Progenitor cell of endocrine pancreas (in vitro differentiated cells): ENCODE results near the gene KRTAP2-1. TPM values are rescaled to one million over a fixed set of nuclear protein-coding genes. Genes with fewer than 3 reads are reported as not detected.
"Not testable (repeated sequence)": the region's sequence is repeated elsewhere in the genome, so short reads cannot be mapped to it uniquely, and the experiment has no call there.

Experiments
- DNase-seq: peaks from one replicate; pipeline ENCODE4 v3.0.0; 2021; ENCODE audit warnings: low spot score; ENCODE audit not compliant: unreplicated experiment
- H3K27ac Mint-ChIP-seq: 2 replicates; pipeline ENCODE4 v1.8.0; 2021; ENCODE audit warnings: mild to moderate bottlenecking, moderate library complexity, mixed read lengths
- H3K27me3 Mint-ChIP-seq: 2 replicates; pipeline ENCODE4 v1.8.0; 2021; ENCODE audit warnings: mixed read lengths
- H3K36me3 Mint-ChIP-seq: 2 replicates; pipeline ENCODE4 v1.8.0; 2022; ENCODE audit warnings: mixed read lengths; ENCODE audit not compliant: insufficient read depth
- H3K4me1 Mint-ChIP-seq: 2 replicates; pipeline ENCODE4 v1.8.0; 2021; ENCODE audit warnings: low read depth, mixed read lengths
- H3K4me3 Mint-ChIP-seq: 2 replicates; pipeline ENCODE4 v1.8.0; 2021; ENCODE audit warnings: low read depth, mild to moderate bottlenecking, moderate library complexity, mixed read lengths
- H3K9me3 Mint-ChIP-seq: 2 replicates; pipeline ENCODE4 v1.8.0; 2021; ENCODE audit warnings: low read depth, mixed read lengths
- total RNA-seq: library from RNA; stranded (reverse); gene quantifications from 2 replicates; pipeline ENCODE4 v1.2.1, GENCODE V29; 2021
- TF ChIP-seq, protein P1 (sequence below): fragments of 200-600 bp; sonication (generic); IDR thresholded peaks from one replicate; pipeline ENCODE4 v1.5.0; 2021; ENCODE audit warnings: antibody characterized with exemption, mild to moderate bottlenecking; ENCODE audit not compliant: unreplicated experiment

Gene KRTAP2-1
- total RNA-seq, 1 donor from 2014 or later: not detected

DNA sequence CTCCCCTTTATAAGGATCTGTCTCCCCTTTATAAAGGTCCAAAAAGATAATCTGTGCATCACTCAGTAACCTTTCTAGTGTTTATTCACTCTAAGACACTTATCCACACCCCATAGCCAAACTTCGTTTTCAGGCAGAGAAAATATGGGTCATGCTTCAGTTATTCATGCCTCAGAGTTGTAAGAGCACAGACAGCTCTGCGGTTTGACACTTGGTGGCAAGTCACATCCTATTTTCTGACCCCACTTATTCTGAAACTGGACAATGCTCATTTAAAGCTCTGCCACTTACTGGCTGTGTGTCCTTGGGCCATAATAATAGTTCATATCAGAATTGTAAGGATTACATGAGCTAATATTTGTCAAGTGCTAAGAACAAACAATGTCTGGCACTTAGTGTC is 2.0 kb upstream of the KRTAP2-1 start:
- Mint-ChIP-seq H3K27ac (no peak overlapping the region), H3K36me3 (peaks cover 2% of the 10 kb centered on the region), H3K4me3 (no peak overlapping the region), H3K4me1 (peaks cover 2% of the 10 kb centered on the region), H3K27me3 (no peaks in the 10 kb centered on the region), H3K9me3 (peaks cover 11% of the 10 kb centered on the region)
- no peak for DNase-seq
- TF ChIP-seq, protein P1, sequence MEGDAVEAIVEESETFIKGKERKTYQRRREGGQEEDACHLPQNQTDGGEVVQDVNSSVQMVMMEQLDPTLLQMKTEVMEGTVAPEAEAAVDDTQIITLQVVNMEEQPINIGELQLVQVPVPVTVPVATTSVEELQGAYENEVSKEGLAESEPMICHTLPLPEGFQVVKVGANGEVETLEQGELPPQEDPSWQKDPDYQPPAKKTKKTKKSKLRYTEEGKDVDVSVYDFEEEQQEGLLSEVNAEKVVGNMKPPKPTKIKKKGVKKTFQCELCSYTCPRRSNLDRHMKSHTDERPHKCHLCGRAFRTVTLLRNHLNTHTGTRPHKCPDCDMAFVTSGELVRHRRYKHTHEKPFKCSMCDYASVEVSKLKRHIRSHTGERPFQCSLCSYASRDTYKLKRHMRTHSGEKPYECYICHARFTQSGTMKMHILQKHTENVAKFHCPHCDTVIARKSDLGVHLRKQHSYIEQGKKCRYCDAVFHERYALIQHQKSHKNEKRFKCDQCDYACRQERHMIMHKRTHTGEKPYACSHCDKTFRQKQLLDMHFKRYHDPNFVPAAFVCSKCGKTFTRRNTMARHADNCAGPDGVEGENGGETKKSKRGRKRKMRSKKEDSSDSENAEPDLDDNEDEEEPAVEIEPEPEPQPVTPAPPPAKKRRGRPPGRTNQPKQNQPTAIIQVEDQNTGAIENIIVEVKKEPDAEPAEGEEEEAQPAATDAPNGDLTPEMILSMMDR: no peak

DNA sequence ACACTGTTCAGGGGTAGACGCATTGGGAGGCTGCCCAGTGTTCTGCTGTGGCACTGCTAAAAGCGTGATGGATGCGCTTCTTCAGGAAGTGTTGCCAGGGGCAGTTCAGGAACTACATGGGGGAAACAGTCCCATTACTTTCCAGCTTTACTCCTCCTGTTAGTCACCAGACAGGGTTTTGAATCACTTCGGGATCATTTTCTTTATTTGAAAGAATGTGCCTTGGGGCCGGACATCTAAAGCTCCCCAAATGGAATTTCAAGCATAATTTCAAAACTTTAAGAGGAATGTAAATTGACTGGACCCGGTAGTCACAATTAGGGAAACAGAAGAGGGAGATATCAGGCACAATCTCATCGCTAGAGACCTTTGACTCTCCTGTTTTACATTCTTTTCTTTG is 1.3 kb upstream of the KRTAP2-1 start:
- H3K36me3 Mint-ChIP-seq: peaks cover under 1% of the 10 kb centered on the region
- no peak overlapping the region for H3K27ac Mint-ChIP-seq
- no peaks in the 10 kb centered on the region for H3K27me3 Mint-ChIP-seq
- peaks cover 2% of the 10 kb centered on the region for H3K4me1 Mint-ChIP-seq
- no peak overlapping the region for H3K4me3 Mint-ChIP-seq
- TF ChIP-seq, protein P1: no peak
- no peak for DNase-seq
- peaks cover 12% of the 10 kb centered on the region for H3K9me3 Mint-ChIP-seq

DNA sequence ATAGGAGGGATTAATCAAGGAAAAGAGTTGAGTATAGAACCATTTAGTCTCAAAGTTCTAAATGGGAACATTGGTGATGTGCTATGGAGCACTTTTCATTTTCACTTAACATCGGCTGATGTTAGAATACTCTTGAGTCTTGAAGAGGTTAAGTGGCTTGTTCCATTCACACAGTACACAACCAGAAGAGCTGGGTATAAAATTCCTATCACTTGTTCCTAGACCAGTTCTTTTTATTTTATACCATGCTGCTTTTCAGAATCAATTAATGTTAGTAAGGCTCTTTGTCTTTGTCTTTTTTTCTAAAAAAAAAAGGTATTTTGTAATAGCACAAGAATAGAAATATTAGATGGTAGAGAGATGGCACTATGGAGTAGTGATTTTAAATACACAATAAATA is 4.2 kb downstream of the KRTAP2-1 start:
- DNase-seq: no peak
- Mint-ChIP-seq H3K4me3 (no peak overlapping the region), H3K4me1 (peaks cover 3% of the 10 kb centered on the region), H3K36me3 (no peaks in the 10 kb centered on the region), H3K27me3 (no peaks in the 10 kb centered on the region), H3K9me3 (peaks cover 13% of the 10 kb centered on the region), H3K27ac (no peak overlapping the region)
- TF ChIP-seq, protein P1: no peak

DNA sequence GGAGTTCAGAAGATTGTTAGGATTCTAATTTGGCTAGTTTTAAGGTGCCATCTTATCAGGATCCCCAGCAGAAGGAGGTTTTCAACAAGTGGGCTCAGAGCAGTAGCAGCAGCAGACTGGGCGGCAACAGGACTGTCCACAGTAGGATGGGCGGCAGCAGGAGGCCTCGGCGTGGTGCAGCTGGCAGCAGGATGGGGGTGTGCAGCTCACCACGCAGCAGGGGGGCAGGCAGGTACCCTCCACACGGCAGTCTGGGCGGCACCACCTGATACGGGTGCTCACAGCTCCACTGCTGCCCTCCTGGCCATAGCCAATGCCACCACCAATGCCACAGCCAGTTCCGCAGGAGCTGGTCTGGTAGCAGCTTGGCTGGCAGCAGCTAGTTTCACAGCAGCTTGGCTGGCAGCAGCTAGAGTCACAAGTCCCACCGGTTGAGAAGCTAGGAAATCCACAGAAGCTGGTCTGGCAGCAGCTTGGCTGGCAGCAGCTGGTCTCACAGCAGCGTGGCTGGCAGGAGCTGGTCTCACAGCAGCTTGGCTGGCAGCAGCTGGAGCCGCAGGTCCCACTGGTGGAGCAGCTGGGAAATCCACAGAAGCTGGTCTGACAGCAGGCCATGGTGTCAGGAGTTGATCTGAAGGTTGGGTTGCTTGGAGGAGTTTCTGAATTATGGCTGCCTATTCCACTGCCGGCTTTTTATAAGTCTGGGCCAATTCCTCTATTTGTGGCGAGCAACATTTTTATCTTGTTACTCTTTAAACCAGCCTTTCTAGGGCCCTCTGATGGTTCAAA is 6.1 kb downstream of the KRTAP2-1 start, which contains the start of gene KRTAP1-1:
Gene KRTAP1-1 (minus strand): TSS at position 668 of the 789 bp plus-strand sequence. CDS start 53 bp downstream, at position 615.
- H3K27ac Mint-ChIP-seq: peak within 1 kb of the TSS; percentile 81
- not testable (repeated sequence) for H3K27me3 Mint-ChIP-seq, DNase-seq, H3K36me3 Mint-ChIP-seq, H3K4me1 Mint-ChIP-seq, H3K4me3 Mint-ChIP-seq
- H3K9me3 Mint-ChIP-seq: peaks cover 13% of the 10 kb centered on the region

DNA sequence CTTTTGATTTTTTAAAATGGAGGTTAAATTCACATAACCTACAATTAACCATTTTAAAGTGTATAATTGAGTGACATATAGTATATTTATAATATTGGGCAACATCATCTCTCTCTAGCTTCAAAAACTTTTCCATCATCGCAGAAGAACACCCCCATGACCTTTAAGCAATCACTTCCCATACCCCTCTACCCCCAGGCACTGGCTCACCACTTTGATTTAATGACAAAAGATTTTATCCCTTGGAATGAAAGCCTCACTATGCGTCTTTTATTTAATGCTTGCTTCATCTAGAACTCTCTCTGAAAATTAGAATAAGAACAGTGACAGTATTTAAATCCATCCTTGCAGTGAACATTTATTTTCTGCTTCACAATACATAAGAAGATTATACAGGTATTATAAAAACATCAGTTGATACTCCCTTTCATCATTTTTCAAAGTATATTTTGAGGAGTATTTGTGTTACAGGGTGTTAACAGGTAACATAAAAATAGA is 9.2 kb downstream of the KRTAP2-1 start:
- no peak for DNase-seq
- no peaks in the 10 kb centered on the region for H3K36me3 Mint-ChIP-seq
- H3K9me3 Mint-ChIP-seq: peaks cover 8% of the 10 kb centered on the region
- H3K4me1 Mint-ChIP-seq: peaks cover 3% of the 10 kb centered on the region
- H3K27ac Mint-ChIP-seq: no peak overlapping the region
- no peaks in the 10 kb centered on the region for H3K27me3 Mint-ChIP-seq
- no peak overlapping the region for H3K4me3 Mint-ChIP-seq
- TF ChIP-seq, protein P1: no peak

DNA sequence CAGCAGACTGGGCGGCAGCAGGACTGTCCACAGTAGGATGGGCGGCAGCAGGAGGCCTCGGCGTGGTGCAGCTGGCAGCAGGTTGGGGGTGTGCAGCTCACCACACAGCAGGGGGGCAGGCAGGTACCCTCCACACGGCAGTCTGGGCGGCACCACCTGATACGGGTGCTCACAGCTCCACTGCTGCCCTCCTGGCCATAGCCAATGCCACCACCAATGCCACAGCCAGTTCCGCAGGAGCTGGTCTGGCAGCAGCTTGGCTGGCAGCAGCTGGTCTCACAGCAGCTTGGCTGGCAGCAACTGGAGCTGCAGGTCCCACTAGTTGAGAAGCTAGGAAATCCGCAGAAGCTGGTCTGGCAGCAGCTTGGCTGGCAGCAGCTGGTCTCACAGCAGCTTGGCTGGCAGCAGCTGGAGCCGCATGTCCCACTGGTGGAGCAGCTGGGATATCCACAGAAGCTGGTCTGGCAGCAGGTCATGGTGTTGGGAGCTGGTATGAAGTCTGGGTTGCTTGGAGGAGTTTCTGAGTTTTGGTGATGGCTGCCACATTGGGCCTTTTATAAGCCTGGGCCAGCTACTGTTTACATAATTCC is 12.7 kb downstream of the KRTAP2-1 start, which contains the start of gene KRTAP1-3:
Gene KRTAP1-3 (minus strand): TSS at position 529 of the 590 bp plus-strand sequence. CDS start 53 bp downstream, at position 476.
- not testable (repeated sequence) for H3K4me1 Mint-ChIP-seq, H3K36me3 Mint-ChIP-seq, H3K9me3 Mint-ChIP-seq, DNase-seq, H3K4me3 Mint-ChIP-seq, H3K27ac Mint-ChIP-seq, H3K27me3 Mint-ChIP-seq
